Thyroid gland (tissue), 4 donors: ENCODE results near the gene FAM193A.

Experiments used
- CTCF ChIP-seq, 6 experiments: fragments of 200-600 bp in 3 of 6; fragments of 450-650 bp in 3 of 6; sonication (generic) in 3 of 6; IDR thresholded peaks; one replicate each; pipeline ENCODE4 v1.5.1; 2016 to 2019; ENCODE audit warnings: antibody characterized with exemption in 6 of 6, mild to moderate bottlenecking in 2 of 6, inconsistent platforms in 1 of 6, moderate library complexity in 1 of 6
- POLR2A ChIP-seq, 2 donors: fragments of 450-650 bp; IDR thresholded peaks; one replicate each; pipeline ENCODE4 v1.6.1; 2017; ENCODE audit warnings: antibody characterized with exemption in 2 of 2, mild to moderate bottlenecking in 2 of 2, moderate library complexity in 1 of 2

DNA sequence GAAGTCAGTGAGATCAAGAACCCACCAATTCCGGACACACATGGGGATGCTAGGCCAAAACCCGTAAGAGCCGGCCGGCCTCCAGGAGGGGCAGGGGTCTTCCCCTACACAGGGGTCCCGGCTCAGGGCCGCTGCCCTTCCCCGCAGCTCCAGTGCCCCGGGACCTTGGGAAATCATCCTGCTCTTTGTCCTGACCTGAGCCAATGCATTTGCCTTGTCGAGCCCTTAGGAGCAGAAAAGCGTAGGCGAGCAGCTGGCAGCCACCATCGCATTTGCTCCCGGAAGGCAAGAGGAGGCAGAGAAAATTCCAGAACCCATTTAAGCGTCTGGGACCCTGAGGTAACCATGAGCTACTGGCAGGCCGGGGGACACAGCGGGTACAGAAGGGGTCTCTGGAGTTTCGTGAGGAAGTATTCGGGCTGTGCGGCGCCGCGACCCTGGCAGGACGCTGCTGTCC lies 227.1 kb downstream of the FAM193A start:
- TF ChIP-seq POLR2A (IDR thresholded peaks at IDR 0.05) (no peak), CTCF (IDR thresholded peaks at IDR 0.05) (no peak)
